Activated naive CD4-positive, alpha-beta T cell treated with anti-CD3 and anti-CD28 coated beads for 36 hours (primary cell): Measurements from ENCODE around the gene PIGR. TPM values are rescaled to one million over a fixed set of nuclear protein-coding genes. Genes with fewer than 3 reads are reported as not detected.

Experiments
- CTCF ChIA-PET: fragments of 350-600 bp; sonication (Branson Sonifier 250); formaldehyde crosslinking; loops from one replicate; lab custom pipeline; 2021; ENCODE audit warnings: antibody characterized with exemption; lab: Charles Lee
- DNase-seq: peaks from one replicate; pipeline ENCODE4 v3.0.0-alpha.2; 2020
- H3K27ac Mint-ChIP-seq: one replicate; pipeline ENCODE4 v1.8.0; 2021; ENCODE audit warnings: mild to moderate bottlenecking, mixed read lengths
- H3K27me3 Mint-ChIP-seq: one replicate; pipeline ENCODE4 v1.8.0; 2021; ENCODE audit warnings: low read depth, mixed read lengths
- H3K36me3 Mint-ChIP-seq: one replicate; pipeline ENCODE4 v1.8.0; 2021; ENCODE audit warnings: low read depth, mixed read lengths
- H3K4me1 Mint-ChIP-seq: one replicate; pipeline ENCODE4 v1.8.0; 2021; ENCODE audit warnings: low read depth, mixed read lengths
- H3K4me3 Mint-ChIP-seq: one replicate; pipeline ENCODE4 v1.8.0; 2021; ENCODE audit warnings: mild to moderate bottlenecking, moderate library complexity, mixed read lengths
- H3K9me3 Mint-ChIP-seq: one replicate; pipeline ENCODE4 v1.8.0; 2021; ENCODE audit warnings: mixed read lengths
- intact Hi-C: fragments of 100-400 bp; cut with micrococcal nuclease; formaldehyde crosslinking; loops from one replicate; pipeline ENCODE4 v1.15.1; 2023
- total RNA-seq, 2 experiments: library from RNA; stranded (reverse); gene quantifications; one replicate each; pipeline ENCODE4 v1.2.3, GENCODE V29; 2021

The PIGR gene
- total RNA-seq, 2 experiments from 2014 or later: 0.10 TPM; not detected in 1

- DNase-seq: no peak
- H3K27ac Mint-ChIP-seq: no peak overlapping the region
- H3K9me3 Mint-ChIP-seq: no peaks in the 10 kb centered on the region
- peaks cover 8% of the 10 kb centered on the region for H3K4me1 Mint-ChIP-seq
- H3K36me3 Mint-ChIP-seq: no peaks in the 10 kb centered on the region
- no peaks in the 10 kb centered on the region for H3K27me3 Mint-ChIP-seq
- H3K4me3 Mint-ChIP-seq: no peak overlapping the region
- intact Hi-C loops: no loop called here
- CTCF ChIA-PET: interaction anchor here (0.5 to 5.1 kb wide), 8 partner anchors 9 to 432 kb away, joined by 3 to 38 read pairs (median 8); no protein-coding TSS in a partner anchor
Measured at GRCh38 chr1:206972728-206973127, 26.5 kb upstream of the PIGR start.

GRCh38 chr1:206971029-206971655 is 24.9 kb upstream of the PIGR start:
- no peak for DNase-seq
- no peak overlapping the region for H3K27ac Mint-ChIP-seq
- intact Hi-C loops: no loop called here
- H3K4me1 Mint-ChIP-seq: peaks cover 18% of the 10 kb centered on the region
- H3K4me3 Mint-ChIP-seq: no peak overlapping the region
- no peaks in the 10 kb centered on the region for H3K36me3 Mint-ChIP-seq
- CTCF ChIA-PET: interaction anchor here (1.0 to 5.1 kb wide), 3 partner anchors 10 to 112 kb away, joined by 3 to 38 read pairs (median 14); no protein-coding TSS in a partner anchor
- H3K27me3 Mint-ChIP-seq: no peaks in the 10 kb centered on the region
- H3K9me3 Mint-ChIP-seq: no peaks in the 10 kb centered on the region

- CTCF ChIA-PET: interaction anchor here (0.9 to 5.1 kb wide), 4 partner anchors 11 to 111 kb away, joined by 3 to 38 read pairs (median 4); no protein-coding TSS in a partner anchor
- H3K9me3 Mint-ChIP-seq: no peaks in the 10 kb centered on the region
Measured at GRCh38 chr1:206970446-206970845, 24.2 kb upstream of the PIGR start, which contains the start of gene FCAMR. Gene FCAMR, minus strand, starts transcription at chr1:206970460. Its CDS starts 335 bp downstream, at chr1:206970125.

GRCh38 chr1:206969090-206969489 is 22.8 kb upstream of the PIGR start:
- Mint-ChIP-seq H3K4me1 (peaks cover 18% of the 10 kb centered on the region), H3K4me3 (no peak overlapping the region), H3K27me3 (no peaks in the 10 kb centered on the region), H3K9me3 (no peaks in the 10 kb centered on the region), H3K36me3 (no peaks in the 10 kb centered on the region), H3K27ac (no peak overlapping the region)
- CTCF ChIA-PET: interaction anchor here (1.0 kb wide), 1 partner anchor 36 kb away, joined by 3 read pairs; no protein-coding TSS in a partner anchor
- no peak for DNase-seq
- intact Hi-C loops: no loop called here

More at GRCh38 chr1:206970446-206970845, 24.2 kb upstream of the PIGR start, which contains the start of gene FCAMR:
- Mint-ChIP-seq H3K27ac (no peak within 1 kb of the TSS), H3K36me3 (no peaks in the 10 kb centered on the region), H3K4me3 (no peak within 1 kb of the TSS), H3K27me3 (no peaks in the 10 kb centered on the region), H3K4me1 (peaks cover 18% of the 10 kb centered on the region)
- intact Hi-C loops: no loop called here
- DNase-seq: no peak

- no peaks in the 10 kb centered on the region for H3K9me3 Mint-ChIP-seq
- intact Hi-C loops: no loop called here
- H3K4me1 Mint-ChIP-seq: peaks cover 27% of the 10 kb centered on the region
- no peaks in the 10 kb centered on the region for H3K27me3 Mint-ChIP-seq
- H3K27ac Mint-ChIP-seq: peak overlapping the region; percentile 16
- no peak for DNase-seq
- H3K36me3 Mint-ChIP-seq: no peaks in the 10 kb centered on the region
- H3K4me3 Mint-ChIP-seq: no peak overlapping the region
- CTCF ChIA-PET: interaction anchor here (0.6 to 1.4 kb wide), 3 partner anchors 14 to 157 kb away, joined by 3 to 5 read pairs (median 3); no protein-coding TSS in a partner anchor
Measured at GRCh38 chr1:206967096-206967849, 21.0 kb upstream of the PIGR start.

- H3K4me3 Mint-ChIP-seq: no peak overlapping the region
- H3K4me1 Mint-ChIP-seq: peaks cover 35% of the 10 kb centered on the region
- no peak overlapping the region for H3K27ac Mint-ChIP-seq
Measured at GRCh38 chr1:206965781-206966180, 19.5 kb upstream of the PIGR start.

GRCh38 chr1:206963740-206964139 is 17.5 kb upstream of the PIGR start:
- CTCF ChIA-PET: interaction anchor here (2.2 kb wide), 1 partner anchor 30 kb away, joined by 6 read pairs; no protein-coding TSS in a partner anchor
- H3K4me1 Mint-ChIP-seq: peaks cover 35% of the 10 kb centered on the region
- H3K4me3 Mint-ChIP-seq: no peak overlapping the region
- no peaks in the 10 kb centered on the region for H3K9me3 Mint-ChIP-seq
- intact Hi-C loops: no loop called here
- H3K27me3 Mint-ChIP-seq: no peaks in the 10 kb centered on the region
- H3K36me3 Mint-ChIP-seq: no peaks in the 10 kb centered on the region
- DNase-seq: no peak
- no peak overlapping the region for H3K27ac Mint-ChIP-seq

More at GRCh38 chr1:206965781-206966180, 19.5 kb upstream of the PIGR start:
- no peak for DNase-seq
- Mint-ChIP-seq H3K27me3 (no peaks in the 10 kb centered on the region), H3K36me3 (no peaks in the 10 kb centered on the region), H3K9me3 (no peaks in the 10 kb centered on the region)
- CTCF ChIA-PET: interaction anchor here (0.6 to 1.4 kb wide), 7 partner anchors 9 to 398 kb away, joined by 3 to 4 read pairs (median 3); no protein-coding TSS in a partner anchor
- intact Hi-C loops: no loop called here

- H3K9me3 Mint-ChIP-seq: no peaks in the 10 kb centered on the region
Measured at GRCh38 chr1:206963119-206963712, 16.9 kb upstream of the PIGR start.

GRCh38 chr1:206962272-206962671 is 16.0 kb upstream of the PIGR start:
- Mint-ChIP-seq H3K36me3 (no peaks in the 10 kb centered on the region), H3K9me3 (no peaks in the 10 kb centered on the region), H3K4me3 (no peak overlapping the region), H3K27me3 (no peaks in the 10 kb centered on the region), H3K27ac (no peak overlapping the region), H3K4me1 (peaks cover 22% of the 10 kb centered on the region)
- no peak for DNase-seq
- intact Hi-C loops: no loop called here
- CTCF ChIA-PET: interaction anchor here (2.2 kb wide), 1 partner anchor 29 kb away, joined by 6 read pairs; no protein-coding TSS in a partner anchor

More at GRCh38 chr1:206963119-206963712, 16.9 kb upstream of the PIGR start:
- DNase-seq: no peak
- Mint-ChIP-seq H3K27me3 (no peaks in the 10 kb centered on the region), H3K36me3 (no peaks in the 10 kb centered on the region), H3K27ac (no peak overlapping the region), H3K4me3 (no peak overlapping the region), H3K4me1 (peaks cover 32% of the 10 kb centered on the region)
- intact Hi-C loops: no loop called here
- CTCF ChIA-PET: interaction anchor here (2.2 kb wide), 1 partner anchor 30 kb away, joined by 6 read pairs; no protein-coding TSS in a partner anchor

GRCh38 chr1:206961668-206962067 is 15.4 kb upstream of the PIGR start:
- Mint-ChIP-seq H3K27me3 (no peaks in the 10 kb centered on the region), H3K27ac (no peak overlapping the region), H3K4me3 (no peak overlapping the region), H3K9me3 (no peaks in the 10 kb centered on the region), H3K36me3 (no peaks in the 10 kb centered on the region), H3K4me1 (peaks cover 17% of the 10 kb centered on the region)
- intact Hi-C loops: no loop called here
- CTCF ChIA-PET: interaction anchor here (0.6 kb wide), 1 partner anchor 29 kb away, joined by 3 read pairs; no protein-coding TSS in a partner anchor
- DNase-seq: no peak

- H3K27ac Mint-ChIP-seq: no peak overlapping the region
- peaks cover 17% of the 10 kb centered on the region for H3K4me1 Mint-ChIP-seq
- H3K36me3 Mint-ChIP-seq: no peaks in the 10 kb centered on the region
- H3K9me3 Mint-ChIP-seq: no peaks in the 10 kb centered on the region
- no peak overlapping the region for H3K4me3 Mint-ChIP-seq
- DNase-seq: no peak
- intact Hi-C loops: no loop called here
- CTCF ChIA-PET: interaction anchor here (0.6 to 1.2 kb wide), 3 partner anchors 25 to 235 kb away, joined by 3 to 5 read pairs (median 3); no protein-coding TSS in a partner anchor
- no peaks in the 10 kb centered on the region for H3K27me3 Mint-ChIP-seq
Measured at GRCh38 chr1:206960676-206961386, 14.6 kb upstream of the PIGR start.
